ENCODE results near the gene OTOG.

Gene OTOG

DNA sequence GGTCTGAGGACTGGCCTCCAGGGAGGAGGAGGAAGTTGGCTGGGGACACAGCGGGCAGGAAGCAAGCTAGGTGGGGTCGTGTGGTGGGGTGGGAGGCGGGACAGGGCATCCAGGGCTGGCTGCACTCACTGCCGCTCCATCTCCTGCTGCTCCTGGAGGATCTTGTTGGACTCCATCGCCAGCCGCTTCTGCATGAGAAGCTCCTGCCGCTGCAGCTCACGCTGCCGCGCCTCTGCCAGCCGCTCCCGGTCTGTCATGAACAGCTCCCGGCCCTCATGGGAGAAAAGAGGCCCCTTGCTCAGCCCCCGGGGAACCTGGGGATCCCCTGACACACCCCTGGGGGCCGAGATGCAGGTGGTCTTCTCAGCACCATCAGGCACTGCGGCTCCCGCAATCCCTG is 24.4 kb upstream of the OTOG start:
- Histone ChIP-seq H3K4me1 (ENCODE audit: control insufficient read depth, insufficient read depth, low read length) (no peaks in the 10 kb centered on the region), H3K27ac (ENCODE audit: extremely low read depth, low read depth, low read length) (no peak overlapping the region), H3K9me3 (ENCODE audit: control insufficient read depth, insufficient read depth, low read depth, low read length) (no peaks in the 10 kb centered on the region), H3K36me3 (ENCODE audit: control insufficient read depth in 2 of 2, insufficient read depth in 1 of 2, low read length in 2 of 2) (peaks cover 0 to 3% of the 10 kb centered on the region in 2 experiments; a peak in 1 of 3 replicates), H3K4me3 (ENCODE audit: low read depth, low read length) (no peak overlapping the region)
- ChIA-PET POLR2A (no interaction called here), CTCF (interaction anchor here (0.7 to 1.7 kb wide), 3 partner anchors 11 to 139 kb away, joined by 4 to 5 read pairs (median 4); no protein-coding TSS in a partner anchor)
- TF ChIP-seq ZNF600 (tag by site-specific recombination; IDR thresholded peaks at IDR 0.05) (no peak), ZNF677 (tag by site-specific recombination; IDR thresholded peaks at IDR 0.05) (0 out of 2 replicates have a peak, but pooled peaks have one; percentile 20), ZNF423 (tag by site-specific recombination; IDR thresholded peaks at IDR 0.05) (no peak), ZNF175 (tag by site-specific recombination; IDR thresholded peaks at IDR 0.05) (no peak), ZNF416 (tag by site-specific recombination; IDR thresholded peaks at IDR 0.05) (no peak), ZNF664 (tag by site-specific recombination; IDR thresholded peaks at IDR 0.05) (no peak)

DNA sequence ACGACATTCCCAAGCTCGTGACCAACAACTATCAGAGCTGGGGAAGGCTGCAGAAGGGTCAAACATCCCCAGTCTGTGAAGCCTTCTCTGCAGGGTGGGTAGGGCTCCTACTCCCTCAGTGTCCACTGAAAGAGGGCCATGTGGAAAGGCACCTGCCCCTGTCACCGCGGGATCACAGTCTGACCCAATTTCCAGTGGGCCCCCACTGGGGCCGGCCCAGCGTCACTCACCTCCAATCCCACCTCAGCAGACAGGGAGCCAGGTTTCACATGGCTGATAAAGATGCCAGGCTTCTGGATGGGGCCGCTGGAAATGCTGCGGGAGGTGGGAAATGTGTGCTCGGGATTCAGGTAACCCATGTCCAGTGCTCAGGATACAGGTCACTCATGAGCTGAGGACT is 22.8 kb upstream of the OTOG start:
- CTCF ChIA-PET, result interaction anchor here (0.7 to 8.8 kb wide), 4 partner anchors 136 to 169 kb away, joined by 3 to 192 read pairs (median 4); partner anchors contain the start of gene KCNJ11
- H3K4me1 ChIP-seq (ENCODE audit: control insufficient read depth, insufficient read depth, low read length), result no peaks in the 10 kb centered on the region
- peaks cover 0 to 3% of the 10 kb centered on the region in 2 experiments; a peak in 1 of 3 replicates for H3K36me3 ChIP-seq (ENCODE audit: control insufficient read depth in 2 of 2, insufficient read depth in 1 of 2, low read length in 2 of 2)
- TF ChIP-seq ZSCAN23 (tag by site-specific recombination; IDR thresholded peaks at IDR 0.05), result no peak
- no peak for TF ChIP-seq ZNF785 (tag by site-specific recombination; IDR thresholded peaks at IDR 0.05)
- no peak for TF ChIP-seq KLF8 (tag by site-specific recombination; IDR thresholded peaks at IDR 0.05)
- TF ChIP-seq BCL11B (tag by site-specific recombination; IDR thresholded peaks at IDR 0.05; ENCODE audit: low read depth), result no peak
- TF ChIP-seq OVOL3 (tag by site-specific recombination; IDR thresholded peaks at IDR 0.05), result no peak
- TF ChIP-seq ZNF514 (tag by site-specific recombination; IDR thresholded peaks at IDR 0.05), result no peak
- no peak for TF ChIP-seq ZNF658 (tag by site-specific recombination; IDR thresholded peaks at IDR 0.05)
- TF ChIP-seq ZNF175 (tag by site-specific recombination; IDR thresholded peaks at IDR 0.05), result no peak
- POLR2A ChIA-PET, result no interaction called here
- no peak overlapping the region for H3K4me3 ChIP-seq (ENCODE audit: low read depth, low read length)
- no peaks in the 10 kb centered on the region for H3K9me3 ChIP-seq (ENCODE audit: control insufficient read depth, insufficient read depth, low read depth, low read length)
- H3K27ac ChIP-seq (ENCODE audit: extremely low read depth, low read depth, low read length), result no peak overlapping the region

- TF ChIP-seq, protein P1, sequence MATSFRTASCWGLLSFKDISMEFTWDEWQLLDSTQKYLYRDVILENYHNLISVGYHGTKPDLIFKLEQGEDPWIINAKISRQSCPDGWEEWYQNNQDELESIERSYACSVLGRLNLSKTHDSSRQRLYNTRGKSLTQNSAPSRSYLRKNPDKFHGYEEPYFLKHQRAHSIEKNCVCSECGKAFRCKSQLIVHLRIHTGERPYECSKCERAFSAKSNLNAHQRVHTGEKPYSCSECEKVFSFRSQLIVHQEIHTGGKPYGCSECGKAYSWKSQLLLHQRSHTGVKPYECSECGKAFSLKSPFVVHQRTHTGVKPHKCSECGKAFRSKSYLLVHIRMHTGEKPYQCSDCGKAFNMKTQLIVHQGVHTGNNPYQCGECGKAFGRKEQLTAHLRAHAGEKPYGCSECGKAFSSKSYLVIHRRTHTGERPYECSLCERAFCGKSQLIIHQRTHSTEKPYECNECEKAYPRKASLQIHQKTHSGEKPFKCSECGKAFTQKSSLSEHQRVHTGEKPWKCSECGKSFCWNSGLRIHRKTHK (tag by site-specific recombination; IDR thresholded peaks at IDR 0.05), result no peak
- TF ChIP-seq ZNF184 (tag by site-specific recombination; IDR thresholded peaks at IDR 0.05) (no peak), ZEB2 (tag by site-specific recombination; IDR thresholded peaks at IDR 0.05) (no peak), ZNF366 (tag by site-specific recombination; conservative IDR thresholded peaks at IDR 0.05) (no peak), ZNF24 (tag by site-specific recombination; IDR thresholded peaks at IDR 0.05) (no peak), ZNF555 (tag by site-specific recombination; conservative IDR thresholded peaks at IDR 0.05) (no peak), ZNF37A (tag by site-specific recombination; IDR thresholded peaks at IDR 0.05) (no peak), GFI1B (tag by site-specific recombination; IDR thresholded peaks at IDR 0.05) (no peak), ZNF132 (tag by site-specific recombination; IDR thresholded peaks at IDR 0.05; ENCODE audit: borderline replicate concordance) (no peak), ZNF157 (tag by site-specific recombination; IDR thresholded peaks at IDR 0.05) (no peak), ZNF48 (tag by site-specific recombination; IDR thresholded peaks at IDR 0.05) (no peak), ZNF23 (tag by site-specific recombination; IDR thresholded peaks at IDR 0.05; ENCODE audit: borderline replicate concordance) (no peak), ZBTB17 (tag by site-specific recombination; IDR thresholded peaks at IDR 0.05) (no peak), ZNF585B (tag by site-specific recombination; IDR thresholded peaks at IDR 0.05) (no peak), FEZF1 (tag by site-specific recombination; IDR thresholded peaks at IDR 0.05) (no peak), OVOL3 (tag by site-specific recombination; IDR thresholded peaks at IDR 0.05) (no peak), ZNF548 (tag by site-specific recombination; IDR thresholded peaks at IDR 0.05) (no peak), ZNF114 (tag by site-specific recombination; IDR thresholded peaks at IDR 0.05) (no peak)
- TF ChIP-seq, protein P2, sequence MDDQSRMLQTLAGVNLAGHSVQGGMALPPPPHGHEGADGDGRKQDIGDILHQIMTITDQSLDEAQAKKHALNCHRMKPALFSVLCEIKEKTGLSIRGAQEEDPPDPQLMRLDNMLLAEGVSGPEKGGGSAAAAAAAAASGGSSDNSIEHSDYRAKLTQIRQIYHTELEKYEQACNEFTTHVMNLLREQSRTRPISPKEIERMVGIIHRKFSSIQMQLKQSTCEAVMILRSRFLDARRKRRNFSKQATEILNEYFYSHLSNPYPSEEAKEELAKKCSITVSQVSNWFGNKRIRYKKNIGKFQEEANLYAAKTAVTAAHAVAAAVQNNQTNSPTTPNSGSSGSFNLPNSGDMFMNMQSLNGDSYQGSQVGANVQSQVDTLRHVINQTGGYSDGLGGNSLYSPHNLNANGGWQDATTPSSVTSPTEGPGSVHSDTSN (CRISPR knock-in tag; IDR thresholded peaks at IDR 0.05), result no peak
- POLR2A ChIA-PET, result no interaction called here
- Histone ChIP-seq H3K36me3 (ENCODE audit: control insufficient read depth in 2 of 2, insufficient read depth in 1 of 2, low read length in 2 of 2) (peaks cover 0 to 2% of the 10 kb centered on the region in 2 experiments; a peak in 1 of 3 replicates), H3K4me3 (ENCODE audit: low read depth, low read length) (no peak overlapping the region), H3K4me1 (ENCODE audit: control insufficient read depth, insufficient read depth, low read length) (no peaks in the 10 kb centered on the region), H3K9me3 (ENCODE audit: control insufficient read depth, insufficient read depth, low read depth, low read length) (no peaks in the 10 kb centered on the region), H3K27ac (ENCODE audit: extremely low read depth, low read depth, low read length) (no peak overlapping the region)
- CTCF ChIA-PET, result interaction anchor here (1.0 to 8.8 kb wide), 5 partner anchors 10 to 140 kb away, joined by 3 to 192 read pairs (median 5); partner anchors contain the start of gene KCNJ11
Measured at GRCh38 chr11:17525570-17525969, 21.5 kb upstream of the OTOG start.

All from HEK293 (cell line).